Measurements from ENCODE around the gene WIPF3.

The WIPF3 gene

DNA sequence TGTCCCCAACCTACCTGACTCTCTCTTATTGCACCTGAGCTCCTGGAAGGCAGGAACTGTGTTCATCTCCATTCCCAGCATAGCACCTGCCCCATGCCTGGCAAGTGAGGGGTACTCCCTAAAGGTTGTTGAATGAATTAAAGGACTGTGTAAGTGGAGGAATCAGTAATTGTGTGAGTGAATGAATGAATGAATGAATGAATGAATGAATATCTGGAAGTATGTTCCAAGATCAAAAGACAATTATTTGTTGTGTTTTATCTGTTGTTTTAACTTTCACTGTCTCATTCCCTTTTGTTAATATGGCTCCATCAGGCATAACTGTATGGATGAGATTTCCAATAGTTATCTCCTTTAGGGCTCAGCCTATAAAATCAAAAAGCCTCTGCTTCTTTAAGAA is 4.0 kb downstream of the WIPF3 start:
- no peak for DNase-seq

DNA sequence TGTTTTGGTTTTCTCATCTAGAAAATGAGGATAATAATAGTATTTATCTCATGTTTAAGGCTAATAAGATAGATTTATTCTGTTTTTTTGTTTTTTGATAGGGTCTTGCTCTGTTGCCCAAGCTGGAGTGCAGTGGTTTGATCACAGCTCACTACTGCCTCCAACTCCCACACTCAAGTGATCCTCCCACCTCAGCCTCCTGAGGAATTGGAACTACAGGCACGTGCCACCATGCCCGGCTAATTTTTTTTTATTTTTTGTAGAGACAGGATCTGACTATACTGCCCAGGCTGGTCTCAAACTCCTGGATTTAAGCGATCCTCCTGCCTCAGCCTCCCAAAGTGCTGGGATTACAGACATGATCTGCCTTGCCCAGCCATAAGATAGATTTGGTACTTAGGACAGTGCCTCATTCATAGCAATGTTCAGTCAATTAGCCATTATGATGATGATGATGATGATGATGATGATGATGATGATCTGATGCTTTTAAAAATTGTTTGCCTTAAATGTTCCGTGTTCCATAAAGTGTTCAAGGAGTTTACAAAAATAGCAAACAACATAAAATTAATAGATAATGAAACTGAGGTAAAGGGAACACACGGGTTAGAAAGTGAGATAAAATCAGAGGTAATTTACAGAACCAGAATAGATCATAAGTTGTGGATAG is 4.6 kb downstream of the WIPF3 start:
- DNase-seq, result no peak

DNA sequence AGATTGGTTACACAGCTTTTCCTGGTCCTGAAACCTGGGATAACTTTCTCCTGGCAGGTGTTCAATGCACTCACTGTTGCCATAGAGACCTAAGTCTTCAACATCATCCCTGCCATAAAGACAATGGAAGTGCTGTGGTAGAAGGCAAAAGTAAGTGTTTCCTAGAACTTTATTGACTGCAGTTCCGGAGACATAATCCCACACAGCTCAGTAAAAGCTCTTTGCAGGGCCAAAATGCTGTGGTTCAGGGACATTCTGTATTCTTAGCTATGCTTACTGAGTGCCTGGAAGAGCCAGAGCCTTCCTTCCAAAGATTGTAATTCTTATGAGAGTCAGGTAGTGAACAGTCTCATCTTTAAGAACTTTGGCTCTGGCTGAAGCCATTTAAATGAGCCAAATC is 5.3 kb downstream of the WIPF3 start:
- peak; percentile 51 for DNase-seq

DNA sequence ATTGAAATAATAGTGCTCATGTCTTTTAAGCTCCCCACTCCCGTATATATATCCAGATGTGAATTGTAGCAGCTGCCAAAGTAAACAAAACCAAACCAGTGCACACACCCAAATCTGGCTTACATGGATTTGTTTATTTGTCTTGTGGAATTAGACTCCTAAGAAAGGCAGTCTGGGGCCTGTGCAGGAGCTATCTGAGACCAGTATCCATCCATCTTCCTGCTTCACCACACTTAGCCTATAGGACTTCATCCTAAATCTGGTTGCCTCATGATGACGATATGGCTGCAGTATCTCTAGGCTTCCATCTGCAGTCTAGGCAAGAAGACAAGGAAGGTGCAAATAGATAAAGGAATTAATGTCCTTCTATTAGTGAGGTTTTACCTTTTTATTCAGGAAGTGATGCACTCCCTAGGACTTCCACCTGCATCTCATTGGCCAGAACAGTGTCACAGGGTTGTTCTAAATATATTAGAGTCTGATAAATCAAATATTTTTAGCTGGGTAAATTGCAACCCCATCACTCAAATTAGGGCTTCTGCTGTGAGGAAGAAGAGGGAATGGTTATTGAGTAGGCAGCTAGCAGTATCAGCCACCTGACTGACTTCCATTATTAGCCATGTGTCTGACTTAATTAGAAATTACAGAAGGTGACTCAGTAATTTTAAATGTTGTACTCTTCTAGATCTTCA is 6.0 kb downstream of the WIPF3 start:
- DNase-seq, result no peak

DNA sequence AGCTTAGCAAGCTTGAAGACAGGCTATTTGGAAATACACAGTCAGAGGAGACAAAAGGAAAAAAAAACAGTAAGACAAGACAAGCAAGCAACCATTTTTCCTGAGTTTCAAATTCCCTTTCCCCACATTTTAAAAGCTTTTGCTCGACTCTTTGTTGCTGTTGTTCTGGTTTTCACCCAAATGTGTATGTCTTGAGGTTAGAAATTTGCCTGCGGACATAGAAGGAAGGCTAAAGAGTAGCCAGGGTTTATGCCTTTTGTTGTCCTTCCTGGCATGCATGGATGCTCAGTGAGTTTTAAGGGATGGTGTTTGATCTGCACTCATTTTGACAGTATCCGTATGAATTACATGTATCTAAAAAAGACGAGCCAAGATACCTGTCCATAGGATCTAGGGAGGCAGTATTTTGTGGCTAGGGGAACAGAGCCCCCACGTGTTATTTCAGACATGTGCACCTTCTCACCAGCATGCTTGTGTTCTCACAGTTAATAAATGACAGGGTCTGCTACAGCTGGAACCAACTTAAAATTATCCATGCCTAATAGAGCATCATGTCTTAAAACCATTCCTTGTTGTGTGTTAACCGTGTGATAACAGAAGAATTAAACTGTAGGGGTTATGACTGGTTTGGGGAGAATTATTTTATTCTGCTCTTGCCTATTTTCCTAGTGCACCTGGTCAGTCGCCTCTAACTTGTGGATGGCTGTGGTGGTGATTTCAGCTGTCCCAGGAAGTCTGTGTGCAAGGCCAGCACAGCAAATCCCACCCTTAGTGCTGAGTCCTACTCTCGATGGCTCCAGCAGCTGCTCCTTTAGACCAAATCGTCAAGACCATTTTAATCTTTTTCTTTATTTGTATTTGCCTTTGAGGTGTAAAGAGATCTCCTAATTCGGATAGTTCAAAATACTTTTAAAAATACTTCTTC is 9.1 kb downstream of the WIPF3 start:
- no peak for DNase-seq

DNA sequence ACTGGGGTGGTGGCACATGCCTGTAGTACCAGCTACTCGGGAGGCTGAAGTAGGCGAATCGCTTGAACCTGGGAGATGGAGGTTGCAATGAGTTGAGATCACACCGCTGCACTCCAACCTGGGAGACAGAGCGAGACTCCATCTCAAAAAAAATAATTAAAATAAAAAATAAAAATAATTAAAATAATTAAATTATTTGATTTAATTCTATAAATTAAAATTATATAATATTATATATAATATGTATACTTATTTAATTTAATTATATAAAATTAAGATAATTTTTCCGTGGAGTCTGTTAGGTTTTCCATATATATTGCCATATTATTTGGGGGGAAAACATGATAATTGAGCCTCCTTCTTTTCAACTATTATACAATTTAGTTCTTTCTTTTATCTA is 12.0 kb downstream of the WIPF3 start:
- DNase-seq, result no peak

DNA sequence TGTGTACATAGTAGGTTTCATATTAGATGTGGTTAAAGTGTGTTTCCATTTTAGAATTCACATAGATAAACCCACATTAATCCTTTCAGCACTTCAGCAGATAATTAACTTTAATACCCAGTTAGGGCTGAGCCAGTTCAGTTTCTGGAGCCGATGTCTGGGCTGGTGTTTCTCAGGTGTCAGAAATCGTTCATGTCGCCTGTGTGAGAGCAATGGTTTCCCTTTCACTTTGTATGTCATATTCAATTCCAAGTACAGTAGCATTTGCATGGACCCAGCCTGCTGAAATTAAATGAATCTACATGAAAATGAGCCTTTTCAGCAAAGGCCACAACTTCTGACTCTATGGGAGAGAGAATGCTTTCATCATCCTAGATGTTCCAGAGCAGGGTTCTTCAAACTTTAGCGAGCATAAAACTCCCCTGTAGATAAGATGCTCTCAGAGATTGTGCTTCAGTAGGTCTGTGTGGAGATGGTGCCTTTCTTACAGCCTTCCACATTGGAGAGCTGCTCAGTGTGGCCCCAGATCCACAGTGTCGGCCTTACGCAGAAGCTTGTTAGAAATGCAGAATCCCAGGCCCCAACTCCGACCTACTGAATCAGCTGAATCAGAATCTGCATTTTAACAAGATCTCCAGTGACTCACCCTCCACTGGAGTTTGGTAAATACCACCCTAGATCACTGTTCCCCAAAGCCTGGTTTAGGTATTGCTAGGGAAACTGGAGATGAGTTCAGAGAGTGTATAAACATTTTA is 19.6 kb downstream of the WIPF3 start:
- DNase-seq, result no peak

DNA sequence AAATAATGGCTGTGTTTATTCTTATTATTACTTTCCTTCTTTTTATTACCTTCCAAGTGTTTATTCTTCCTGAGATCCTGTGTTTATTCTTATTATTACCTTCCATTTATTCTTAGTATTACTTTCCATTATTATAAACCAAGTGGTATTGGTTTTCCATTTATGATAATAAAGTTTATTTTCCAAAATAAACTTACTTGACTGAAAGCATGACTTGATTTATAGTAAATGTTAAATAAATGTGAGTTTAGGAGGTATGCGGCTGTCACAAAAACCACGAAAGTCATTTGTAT is 20.2 kb downstream of the WIPF3 start:
- no peak for DNase-seq

DNA sequence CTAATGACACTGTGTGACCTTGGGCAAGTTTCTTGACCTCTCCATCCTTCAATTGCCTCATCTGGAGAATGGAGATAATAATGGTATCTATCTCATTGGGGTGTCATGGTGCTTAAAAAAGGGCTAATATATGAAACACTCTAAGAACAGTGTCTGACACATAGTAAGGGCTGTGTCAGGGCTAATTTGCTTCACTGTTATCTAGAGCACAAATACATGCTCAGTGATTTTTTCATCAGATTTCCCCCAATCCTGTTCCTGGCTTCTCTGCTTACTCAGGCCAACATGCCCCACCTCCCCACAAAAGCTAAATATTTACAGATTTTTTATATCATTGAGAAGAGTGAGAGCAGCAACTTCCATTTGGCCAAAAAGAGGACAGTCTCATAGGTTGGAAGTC is 20.6 kb downstream of the WIPF3 start:
- DNase-seq, result no peak

DNA sequence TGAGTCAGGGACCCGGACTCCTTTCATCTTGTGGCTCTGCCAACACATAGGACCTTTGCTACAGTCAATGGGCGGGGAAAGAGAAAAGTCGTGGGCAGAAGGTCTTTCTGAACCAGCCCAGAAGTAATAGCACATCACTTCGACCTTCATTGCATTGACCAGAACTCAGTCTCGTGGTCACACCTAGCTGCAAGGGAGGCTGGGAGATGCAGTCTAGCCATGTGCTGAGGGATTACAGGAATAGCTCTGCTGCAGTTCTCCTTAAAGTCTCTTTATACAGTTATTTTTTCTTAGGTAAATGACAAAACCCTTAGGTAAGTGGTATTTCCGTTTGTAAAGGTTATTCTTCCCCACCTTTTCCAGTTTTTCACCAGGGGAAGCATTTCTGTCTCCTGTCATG is 25.4 kb downstream of the WIPF3 start:
- no peak for DNase-seq

DNA sequence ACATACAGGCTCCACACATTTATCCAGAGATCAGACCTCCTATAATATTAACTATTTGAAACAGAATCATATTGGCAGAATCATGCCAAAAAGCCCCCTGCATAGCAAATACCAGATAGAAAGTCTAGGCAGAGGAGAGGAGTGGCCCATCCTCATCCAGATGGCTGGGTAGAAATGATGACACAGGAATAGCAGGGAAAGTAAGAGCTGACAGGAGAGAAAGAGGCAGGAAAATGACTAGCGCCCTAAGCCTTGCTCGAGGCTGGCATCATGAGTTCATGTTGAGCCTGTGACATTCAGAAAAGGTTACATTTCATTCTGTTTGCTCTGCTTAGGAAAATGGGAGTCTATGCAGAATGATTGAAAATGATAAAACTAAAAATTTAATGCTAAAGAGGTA is 27.6 kb downstream of the WIPF3 start:
- no peak for DNase-seq

DNA sequence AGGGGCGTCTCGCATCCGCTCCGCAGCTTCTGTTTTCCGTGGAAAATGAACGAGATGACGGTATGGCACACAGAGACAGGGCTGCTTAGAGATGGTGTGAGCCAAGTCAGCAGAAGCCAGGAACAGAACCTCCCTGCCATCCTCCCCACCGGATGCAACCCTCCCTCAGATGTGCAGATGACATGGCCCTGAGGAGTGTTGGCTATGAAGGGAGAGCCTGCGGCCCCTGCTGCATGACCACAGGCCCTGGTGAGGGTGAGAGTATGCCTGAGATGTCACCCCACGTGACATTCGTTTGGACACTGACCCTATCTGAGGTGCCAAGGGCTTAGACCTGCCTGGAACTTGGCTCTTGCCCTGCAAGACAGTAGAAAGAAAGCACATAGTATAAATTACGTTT is 29.4 kb downstream of the WIPF3 start:
- DNase-seq, result no peak

DNA sequence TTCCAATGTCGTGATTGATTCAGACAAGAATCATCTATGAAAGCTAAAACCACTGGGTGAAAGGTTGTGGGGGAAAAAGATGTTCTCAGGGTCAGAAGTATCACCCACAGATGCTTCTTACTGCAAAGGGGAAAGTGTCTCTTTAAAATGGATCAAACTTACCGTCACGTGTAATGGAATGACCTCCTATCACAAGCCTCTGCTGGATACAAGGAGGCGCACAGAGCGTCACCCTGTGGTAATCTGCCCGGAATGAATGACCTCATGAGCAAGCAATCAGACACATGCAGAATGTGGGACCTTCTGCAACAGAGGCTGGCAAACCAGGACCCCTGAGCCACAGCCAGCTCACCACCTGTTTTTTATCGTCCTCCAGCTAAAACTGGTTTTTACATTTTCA is 33.0 kb downstream of the WIPF3 start:
- DNase-seq, result no peak

DNA sequence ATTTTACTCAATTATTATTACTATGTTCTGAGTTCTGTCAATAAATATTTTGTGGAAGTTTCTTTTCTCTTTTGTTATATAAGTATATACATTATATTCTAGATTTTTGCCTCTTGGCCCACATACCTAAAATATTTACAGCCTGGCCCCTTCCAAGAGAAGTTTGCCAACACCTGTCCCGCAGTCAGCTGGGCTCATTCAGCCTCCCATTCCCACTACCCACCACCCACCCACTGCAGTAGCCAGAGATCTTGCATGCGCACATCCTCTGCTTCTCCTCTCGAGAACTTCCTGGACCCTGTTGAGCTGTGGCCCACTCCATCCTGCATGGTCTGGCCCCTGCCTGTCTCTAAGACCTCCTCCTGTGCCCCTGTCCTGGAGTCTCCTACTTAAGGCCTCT is 33.6 kb downstream of the WIPF3 start:
- no peak for DNase-seq

DNA sequence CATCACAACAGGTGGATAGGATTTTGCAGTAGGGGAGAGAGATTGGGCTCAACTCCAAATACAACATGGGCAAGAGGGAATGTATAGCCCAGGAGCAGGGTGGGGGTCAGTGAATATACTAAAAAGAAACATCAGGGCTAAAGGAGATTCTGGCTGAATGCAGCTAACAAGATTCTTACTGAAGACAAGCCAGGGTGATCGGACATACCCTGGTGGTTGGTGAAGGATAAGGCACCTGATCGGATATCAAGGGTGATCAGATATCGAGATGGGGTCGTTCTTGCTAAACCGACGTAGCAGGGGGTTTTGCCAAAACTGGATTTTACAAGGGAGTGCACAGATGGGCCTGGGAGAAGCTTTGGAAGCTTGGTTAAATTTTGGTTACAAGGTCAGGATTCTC is 34.4 kb downstream of the WIPF3 start:
- no peak for DNase-seq

DNA sequence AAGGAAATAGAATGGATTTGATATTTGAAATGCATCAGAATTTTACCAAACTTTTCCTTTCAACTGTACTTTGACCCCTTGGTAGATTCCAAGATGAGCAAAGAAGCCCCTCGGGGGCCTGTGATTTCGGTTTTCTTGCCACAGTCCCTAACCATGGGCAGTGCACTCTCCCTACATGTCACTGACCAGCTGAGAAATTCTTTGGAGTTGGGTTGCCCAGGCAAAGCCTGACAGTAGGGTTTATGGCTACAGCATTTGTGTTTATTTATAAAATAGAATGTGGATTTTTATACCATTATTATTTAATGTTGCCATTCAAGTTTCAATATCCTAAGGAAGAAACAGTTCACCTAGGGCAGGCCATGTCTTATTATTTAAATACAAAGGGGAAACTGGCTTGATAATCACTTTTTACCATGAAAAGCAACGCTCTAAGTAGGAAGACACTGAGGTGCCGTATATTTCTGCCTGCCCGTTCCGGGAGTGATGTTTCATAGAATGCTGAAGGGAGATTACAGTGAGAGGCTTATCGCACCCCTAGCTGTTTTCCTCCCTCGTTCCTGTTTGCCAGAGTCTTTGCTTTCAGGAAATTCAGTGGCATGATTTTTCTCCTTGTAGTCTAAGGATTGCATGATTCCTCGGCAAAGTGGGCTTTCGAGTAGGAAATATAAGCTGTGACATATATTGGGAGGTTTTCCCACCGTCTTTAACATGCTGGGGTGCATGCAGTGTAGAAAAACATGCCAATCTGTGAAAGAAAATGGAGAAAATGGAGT is 35.8 kb downstream of the WIPF3 start:
- DNase-seq, result no peak

DNA sequence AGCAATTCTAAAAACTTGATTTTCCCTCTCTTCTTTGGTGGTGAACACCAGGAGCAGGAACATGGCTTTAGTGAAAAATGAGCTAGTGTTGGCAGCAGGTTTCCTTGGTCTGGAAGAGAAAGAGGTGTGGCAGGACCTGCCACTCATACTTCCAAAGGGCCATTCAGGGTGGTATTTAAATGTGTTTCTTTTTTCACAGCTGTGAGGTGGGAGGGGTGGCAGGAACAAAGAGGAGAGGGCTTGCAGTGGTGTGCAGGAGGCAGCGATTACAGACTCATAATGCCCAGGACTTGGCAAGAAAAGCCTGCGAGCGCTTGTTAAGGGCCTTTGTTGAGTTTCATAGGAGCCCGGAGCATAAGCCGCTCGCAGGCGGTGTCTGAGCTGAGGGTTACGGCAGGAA is 36.8 kb downstream of the WIPF3 start:
- DNase-seq, result peak; percentile 18

DNA sequence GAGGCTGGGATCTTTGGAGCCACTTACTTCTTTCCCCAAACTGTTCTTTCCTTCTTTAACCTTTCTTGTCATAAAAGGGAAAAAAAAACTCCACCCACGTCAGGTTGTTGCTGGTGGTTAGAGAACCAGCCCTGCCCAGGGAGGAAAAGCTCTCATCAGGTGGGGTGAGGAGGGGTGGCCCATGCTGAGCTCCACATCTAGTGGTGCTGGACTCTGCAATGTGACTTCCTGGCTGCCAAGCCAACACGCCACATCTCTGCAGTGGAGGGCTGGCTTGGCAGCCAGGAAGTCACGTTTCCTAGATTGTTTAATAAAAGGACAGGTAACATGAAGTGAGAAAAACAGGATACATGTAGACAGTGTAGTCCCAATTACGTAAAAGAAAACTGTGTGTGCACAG is 37.4 kb downstream of the WIPF3 start:
- DNase-seq, result peak; percentile 8

DNA sequence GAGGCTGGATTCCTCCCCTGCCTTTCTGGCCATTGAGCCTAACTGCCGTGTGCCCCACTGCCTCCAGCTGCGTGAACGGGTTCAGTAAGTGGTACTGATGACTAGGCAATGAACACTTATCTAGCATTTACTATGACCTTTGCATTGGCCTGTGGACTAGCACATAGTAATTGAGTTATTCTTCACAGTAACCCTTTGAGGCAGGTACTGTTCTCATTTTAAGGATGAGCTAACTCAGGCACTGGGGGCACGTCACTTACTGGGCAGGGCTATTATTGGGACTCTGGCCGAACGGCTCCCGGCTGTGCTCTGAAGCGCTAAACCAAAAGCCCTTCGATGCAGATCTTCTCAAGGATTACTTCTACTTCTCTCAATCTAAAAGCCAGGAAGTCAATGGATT is 38.3 kb downstream of the WIPF3 start:
- DNase-seq, result no peak

DNA sequence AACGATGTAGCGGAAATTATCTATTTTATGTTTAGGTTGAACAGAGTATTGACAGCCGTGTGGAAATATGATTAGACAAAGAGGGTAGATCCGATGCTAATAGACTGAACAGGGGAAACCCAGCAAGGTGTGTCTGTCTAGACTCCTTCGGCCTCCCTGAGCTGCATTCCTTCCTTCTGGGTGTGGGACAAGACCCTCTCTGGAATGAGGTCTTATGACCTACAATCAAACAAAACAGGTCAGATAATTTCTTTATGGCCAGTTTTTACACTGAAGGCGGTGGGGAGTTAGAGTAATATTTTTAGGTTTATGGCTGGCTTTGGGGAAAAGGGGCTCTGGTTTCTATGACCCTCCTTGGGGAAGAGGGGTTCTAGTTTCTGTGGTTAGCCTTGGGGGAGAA is 41.2 kb downstream of the WIPF3 start:
- no peak for DNase-seq

DNA sequence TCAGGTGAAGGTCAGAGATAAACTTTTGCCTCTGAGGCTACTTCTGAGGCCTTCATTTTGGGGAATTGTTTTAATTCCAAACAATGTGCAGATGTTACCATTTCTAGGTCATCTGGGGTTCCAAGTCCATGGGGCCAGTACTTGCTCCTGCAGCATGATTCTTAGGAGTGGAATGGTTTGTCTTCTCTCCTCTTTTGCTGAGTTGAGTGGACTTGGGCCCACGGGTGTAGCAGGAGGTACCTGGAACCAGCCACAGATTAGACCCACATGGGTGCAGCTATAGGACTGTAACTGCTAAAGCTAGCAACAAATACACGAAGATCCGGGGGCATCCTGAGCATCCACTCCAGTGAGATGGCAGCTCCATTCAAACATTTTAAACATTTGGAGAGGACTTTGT is 41.6 kb downstream of the WIPF3 start:
- no peak for DNase-seq

DNA sequence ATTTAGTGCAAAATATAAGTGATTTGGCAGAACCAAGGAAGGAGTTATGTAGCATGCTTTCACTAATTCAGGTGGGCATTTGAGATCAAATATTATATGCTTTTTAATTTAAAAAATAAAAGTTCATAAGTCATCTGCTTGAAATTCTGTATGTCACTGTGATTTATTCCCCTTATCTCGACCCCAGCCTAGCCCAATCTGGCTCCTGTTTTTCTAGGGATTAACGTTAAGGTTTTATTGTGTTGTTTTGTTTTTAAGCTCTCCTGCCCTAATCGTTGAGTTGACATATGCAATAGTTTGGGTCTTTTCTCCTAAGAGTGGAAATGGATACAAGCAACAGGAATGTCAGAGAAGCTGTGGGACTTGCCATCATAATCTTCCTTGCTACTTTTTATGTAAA is 42.6 kb downstream of the WIPF3 start:
- DNase-seq, result no peak

DNA sequence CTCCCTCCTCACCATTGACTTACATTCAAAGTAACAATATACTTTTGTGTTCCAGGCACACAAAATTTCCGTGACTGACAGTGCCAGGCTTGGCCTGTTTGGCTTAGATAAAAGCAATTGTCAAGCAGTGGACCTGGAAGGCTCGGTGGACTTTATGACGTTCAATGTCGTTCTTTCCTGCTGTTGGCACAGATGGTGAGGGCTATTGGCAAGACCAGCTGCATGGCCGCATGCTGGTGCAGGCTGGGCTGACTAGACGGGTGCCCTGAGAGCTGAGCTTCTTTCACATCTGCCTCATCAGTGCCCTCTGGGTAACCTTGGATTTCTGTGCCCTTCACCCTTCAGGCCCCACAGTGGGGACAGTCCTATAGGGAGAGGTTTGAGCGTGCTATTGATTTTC is 45.2 kb downstream of the WIPF3 start:
- DNase-seq, result no peak

Measured in DMS79 (cell line).